GM18508 (cell line): ENCODE results near the gene ADK.

Source experiments
- ATAC-seq: cut with Tn5 transposase; IDR thresholded peaks from one replicate; pipeline ENCODE4 v1.9.1; 2021; ENCODE audit warnings: moderate number of reproducible peaks; ENCODE audit not compliant: insufficient read depth, unreplicated experiment

The ADK gene

DNA sequence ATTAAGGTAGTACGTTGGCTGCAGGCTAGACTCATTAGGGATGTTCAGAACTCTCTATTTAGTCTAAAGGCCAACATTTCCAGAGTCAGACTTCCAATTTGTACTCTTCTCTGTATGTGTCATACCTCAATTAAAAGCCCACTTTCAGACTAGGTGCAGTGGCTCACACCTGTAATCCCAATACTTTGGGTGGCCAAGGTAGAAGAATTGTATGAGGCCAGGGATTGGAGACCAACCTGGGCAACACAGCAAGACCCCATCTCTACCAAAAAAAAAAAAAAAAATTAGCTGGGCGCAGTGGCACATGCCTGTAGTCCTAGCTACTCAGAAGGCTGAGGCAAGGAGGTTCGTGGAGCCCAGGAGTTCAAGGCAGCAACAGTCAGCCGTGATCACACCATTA lies 484.6 kb downstream of the ADK start:
- no peak for ATAC-seq

DNA sequence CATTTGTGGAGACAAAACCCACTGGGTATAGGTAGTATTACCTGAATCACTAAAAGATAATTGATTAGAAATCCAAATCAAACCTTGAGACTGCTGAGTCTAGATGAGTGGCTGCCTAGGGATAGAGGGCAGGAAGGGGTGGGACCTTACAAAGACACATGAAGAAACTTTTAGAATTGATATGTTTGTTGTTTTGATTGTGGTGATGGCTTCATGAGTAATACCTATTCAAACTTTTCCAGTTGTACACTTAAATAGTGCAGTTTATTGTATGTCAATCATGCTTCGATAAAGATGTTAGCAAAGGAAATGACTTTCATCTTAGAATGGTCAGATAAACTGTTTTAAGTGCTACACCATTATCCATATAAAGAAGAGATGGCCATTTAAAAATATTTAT lies 486.7 kb downstream of the ADK start:
- no peak for ATAC-seq

DNA sequence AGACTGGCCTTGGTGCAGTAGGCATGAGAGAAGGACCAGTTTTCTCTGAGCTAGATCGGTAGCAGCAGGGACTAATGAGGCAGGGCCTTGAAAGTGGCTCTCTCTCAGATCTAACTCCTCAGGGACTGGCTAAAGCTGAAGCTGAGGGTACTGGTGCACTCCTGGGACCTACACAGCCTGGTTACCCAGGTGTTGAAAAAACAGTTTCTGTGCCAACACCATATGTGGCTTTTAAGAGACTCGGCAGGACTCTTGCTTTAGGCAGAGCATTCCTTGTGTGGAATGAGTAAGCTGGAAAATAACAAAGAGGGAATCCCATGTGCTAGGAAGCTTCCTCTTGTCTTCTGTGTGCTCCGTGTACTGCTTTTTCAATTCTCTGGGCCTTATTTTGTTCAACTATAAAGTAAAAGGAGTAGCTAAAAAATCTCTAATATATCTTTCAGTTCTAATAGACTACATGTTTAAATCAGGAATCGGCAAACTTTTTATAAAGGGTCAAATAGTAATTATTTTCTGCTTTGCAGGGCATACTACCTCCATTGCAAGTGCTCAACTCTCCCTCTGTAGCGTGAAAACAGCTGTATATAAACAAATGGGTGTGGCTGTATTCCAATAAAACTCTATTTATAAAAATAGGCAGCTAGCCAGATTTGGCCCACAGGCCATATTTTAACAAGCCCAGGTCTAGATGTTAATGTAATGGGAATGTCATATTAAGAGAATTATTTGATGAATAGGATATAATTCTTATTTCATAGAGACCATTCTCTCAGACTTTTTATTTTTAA lies 489.3 kb downstream of the ADK start:
- no peak for ATAC-seq

DNA sequence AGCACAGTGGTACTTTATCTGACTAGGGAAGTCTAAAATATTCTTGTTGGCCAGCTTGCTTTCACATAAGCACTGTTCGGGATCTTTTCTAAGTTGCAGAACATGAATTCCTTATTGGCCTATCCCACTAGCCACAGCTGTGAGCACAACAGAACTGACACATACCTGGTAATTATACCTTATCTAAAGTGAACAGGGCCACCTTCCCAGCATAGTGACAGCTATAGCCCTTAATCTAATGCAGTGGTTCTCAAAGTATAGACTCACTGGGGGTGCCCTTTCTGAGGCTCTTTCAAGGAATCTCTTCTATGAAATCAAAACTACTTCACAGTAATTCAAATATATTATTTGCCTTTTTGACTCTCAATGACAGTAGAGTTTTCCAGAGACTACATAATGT lies 490.6 kb downstream of the ADK start:
- no peak for ATAC-seq

DNA sequence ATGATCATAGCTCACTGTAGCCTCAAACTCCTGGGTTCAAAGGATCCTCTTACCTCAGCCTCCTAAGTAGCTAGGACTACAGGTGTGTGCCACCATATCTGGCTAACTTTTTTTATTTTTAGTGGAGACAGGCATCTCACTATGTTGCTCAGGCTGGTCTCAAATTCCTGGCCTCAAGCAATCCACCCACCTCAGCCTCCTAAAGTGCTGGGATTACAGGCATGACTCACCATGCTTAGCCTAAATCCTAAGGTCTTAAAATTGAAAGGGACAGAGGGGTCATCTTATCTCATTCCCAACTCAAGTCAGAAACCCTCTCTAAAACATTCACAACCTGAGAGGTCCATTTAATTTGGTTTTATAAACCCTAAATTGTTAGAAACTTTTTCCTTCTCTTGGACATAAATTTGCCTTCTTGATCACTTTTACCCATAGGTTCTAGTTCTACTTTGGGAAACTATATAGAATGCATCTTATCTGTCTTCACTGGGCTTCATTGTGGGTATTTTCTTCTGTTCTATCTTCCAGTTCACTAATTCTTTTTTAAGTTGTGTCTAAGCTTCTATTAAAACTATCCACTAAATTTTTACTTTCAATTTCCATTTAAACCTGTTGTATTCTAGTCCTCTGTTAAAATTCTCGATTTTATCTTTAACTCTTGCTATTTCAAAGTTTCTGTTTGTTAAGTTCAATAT lies 492.0 kb downstream of the ADK start:
- ATAC-seq, result no peak

DNA sequence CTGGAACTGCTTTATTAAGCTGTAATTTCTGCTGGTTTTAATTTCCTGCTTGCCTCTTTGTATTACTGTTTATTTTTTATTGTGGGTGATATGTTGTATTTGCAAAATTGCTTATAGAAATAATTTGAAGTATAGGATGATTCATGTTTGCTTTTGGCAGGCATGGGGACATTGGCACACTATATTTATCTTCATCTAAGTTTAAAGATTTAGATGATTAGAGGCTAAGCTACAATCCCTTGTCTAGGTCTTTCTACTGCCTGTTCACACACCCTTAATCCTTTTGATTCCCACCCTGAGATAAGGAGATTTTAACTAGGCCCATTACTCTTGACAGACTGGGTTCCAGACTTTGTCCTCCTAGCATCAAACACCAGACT lies 492.6 kb downstream of the ADK start:
- no peak for ATAC-seq

DNA sequence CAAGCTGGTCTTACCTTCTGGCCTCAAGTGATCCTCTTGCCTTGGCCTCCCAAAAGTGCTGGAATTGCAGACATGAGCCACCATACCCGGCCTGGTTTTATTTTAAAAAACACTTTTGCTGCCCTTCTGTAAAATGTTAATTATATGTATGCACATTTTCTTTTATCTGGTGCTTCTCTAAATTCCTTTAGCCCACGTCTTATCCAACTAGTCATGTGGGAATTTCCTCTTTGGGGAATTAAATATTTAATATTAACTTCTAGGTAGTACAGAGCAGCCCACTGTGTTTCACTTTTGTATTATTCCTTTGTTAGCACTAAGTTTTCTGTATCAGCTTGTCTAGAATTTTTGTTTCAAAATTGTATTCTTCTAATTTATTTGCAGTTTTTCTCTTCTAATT lies 493.7 kb downstream of the ADK start:
- ATAC-seq, result no peak

DNA sequence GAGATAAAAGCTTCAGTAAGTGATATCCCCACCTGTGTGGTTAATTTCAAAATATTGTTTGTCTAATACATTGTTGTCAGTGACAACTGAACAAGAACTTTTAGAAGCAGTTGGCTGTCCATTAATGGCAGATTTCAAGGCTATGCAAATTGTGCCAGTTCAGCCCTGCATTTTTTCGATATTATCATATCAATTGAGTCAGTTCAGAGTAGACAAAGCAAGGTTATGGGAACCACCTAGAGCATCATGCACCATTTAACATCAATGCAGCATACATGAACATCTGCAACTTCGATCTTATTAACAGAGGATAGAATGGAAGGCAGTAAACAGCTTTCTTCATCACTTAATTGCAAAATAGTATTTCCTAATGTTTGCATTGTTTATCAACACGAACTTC lies 494.7 kb downstream of the ADK start:
- no peak for ATAC-seq

DNA sequence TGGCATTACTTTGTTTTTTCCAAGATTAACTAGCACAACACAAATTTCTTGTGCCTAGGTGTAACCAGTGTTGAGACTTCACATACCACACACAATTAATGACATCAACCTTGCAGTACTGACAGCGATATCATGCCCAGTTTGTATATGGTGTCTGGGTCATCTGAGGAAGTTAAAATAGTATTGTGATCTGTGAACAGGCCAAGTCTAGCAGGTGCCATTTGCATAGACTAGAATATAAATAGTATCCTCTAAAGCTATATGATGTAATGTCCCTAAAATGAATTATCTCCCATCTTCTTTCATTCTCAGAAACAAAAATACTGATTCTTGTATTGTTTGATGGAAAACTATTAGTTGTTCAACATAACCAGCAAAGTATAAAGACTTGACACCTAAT lies 499.6 kb downstream of the ADK start:
- no peak for ATAC-seq

DNA sequence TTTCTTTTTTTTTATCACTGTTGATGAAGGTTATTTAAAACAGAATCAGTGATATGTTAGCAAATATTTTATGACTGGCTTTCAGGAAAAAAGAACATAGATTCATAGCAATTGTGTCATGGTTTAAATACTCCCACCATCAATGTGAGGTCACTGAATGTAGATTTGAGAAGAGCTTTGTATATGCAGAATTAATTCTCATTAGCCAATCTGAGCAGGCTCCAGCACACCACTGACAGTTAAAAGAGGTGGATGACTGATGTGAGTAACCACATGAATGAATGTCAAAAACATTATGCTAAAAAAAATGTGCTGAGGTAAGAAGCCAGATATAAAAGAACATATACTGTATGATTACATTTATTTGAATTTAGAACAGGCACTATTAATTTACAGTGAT lies 500.5 kb downstream of the ADK start:
- ATAC-seq, result no peak

DNA sequence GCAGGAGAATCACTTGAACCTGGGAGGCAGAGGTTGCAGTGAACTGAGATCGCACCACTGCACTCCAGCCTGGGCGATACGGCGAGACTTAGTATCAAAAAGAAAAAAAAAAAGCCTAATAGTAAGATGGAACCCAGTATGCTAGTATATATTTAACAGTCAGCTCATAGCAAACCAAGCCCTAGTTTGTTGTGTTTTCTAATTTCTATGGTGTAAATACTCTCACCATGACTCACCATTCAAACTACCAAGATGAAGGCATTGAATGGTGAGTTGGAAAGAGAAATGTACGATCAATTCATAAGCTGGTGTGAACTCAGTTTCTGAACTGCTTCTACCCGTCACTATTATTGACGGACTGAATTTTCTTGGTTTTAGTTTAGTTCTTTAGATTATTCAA lies 501.6 kb downstream of the ADK start:
- ATAC-seq, result no peak

DNA sequence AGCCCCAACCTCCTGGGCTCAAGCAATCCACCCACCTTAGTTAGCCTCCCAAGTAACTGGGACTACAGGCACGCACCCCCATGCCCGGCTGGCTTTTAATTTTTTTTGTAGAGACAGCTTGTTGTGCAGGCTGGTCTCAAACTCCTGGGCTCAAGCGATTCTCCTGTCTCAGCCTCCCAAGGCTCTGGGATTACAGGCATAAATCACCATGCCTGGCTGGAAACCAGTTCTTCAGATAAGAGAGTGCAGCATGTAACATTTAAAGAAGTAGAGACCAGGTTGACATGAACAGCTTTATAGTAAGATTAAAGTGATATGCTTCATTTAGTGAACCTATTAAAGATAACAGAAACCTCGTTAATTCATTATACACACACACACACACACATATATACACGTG lies 507.5 kb downstream of the ADK start:
- ATAC-seq, result no peak

DNA sequence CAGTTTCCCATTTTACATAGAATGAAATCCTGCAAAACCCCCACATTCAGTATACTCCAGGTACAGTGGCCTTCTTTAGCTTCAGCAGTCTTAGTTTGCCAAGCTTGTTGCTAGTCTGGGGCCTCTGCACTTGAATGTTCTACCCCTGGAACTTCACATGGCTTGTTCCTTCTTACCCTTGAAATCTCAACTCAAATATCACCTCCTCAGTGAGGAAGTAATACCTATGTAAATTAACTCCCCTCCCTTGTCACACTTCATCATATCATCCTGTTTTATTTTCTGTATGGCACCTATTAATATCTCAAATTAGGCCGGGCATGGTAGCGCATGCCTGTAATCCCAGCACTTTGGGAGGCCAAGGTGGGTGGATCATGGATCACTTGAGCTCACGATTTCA lies 511.6 kb downstream of the ADK start:
- no peak for ATAC-seq

DNA sequence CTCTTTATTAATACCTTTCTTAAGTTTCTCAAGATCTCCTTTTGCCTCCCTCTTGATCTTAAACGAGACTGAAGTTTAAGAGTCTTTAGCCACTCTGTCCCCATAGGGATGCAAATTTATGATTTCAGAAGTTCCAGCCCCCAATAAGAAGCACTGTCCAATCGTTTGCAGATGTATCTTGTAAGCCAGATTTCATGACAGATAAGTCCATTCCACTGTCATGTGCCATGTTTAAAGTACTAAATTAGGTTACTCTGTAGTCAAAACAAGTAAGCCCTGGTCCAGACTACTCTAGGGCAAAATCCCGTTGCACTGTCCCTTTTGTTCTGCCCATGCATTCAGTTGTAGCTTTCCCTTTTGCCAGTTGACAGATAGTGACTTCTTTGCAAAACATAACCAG lies 518.2 kb downstream of the ADK start:
- no peak for ATAC-seq

DNA sequence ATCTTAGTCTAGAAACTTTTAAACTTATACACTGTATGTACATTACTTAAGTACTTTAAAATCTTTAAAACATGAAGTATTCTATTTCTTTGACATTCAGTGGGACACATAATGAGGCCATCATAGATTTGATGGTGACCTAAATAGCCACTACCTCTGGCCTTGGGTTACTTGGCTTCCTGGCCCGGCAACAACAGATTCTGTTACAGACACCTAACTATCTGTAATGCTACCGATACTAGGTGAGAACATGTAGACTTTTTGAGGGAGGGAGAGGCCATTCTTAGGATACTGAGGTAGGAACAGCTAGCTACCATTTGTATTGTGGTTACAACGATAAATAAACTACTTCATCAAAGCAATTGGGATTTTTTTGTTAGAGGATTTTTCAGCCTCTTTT lies 520.7 kb downstream of the ADK start:
- no peak for ATAC-seq

DNA sequence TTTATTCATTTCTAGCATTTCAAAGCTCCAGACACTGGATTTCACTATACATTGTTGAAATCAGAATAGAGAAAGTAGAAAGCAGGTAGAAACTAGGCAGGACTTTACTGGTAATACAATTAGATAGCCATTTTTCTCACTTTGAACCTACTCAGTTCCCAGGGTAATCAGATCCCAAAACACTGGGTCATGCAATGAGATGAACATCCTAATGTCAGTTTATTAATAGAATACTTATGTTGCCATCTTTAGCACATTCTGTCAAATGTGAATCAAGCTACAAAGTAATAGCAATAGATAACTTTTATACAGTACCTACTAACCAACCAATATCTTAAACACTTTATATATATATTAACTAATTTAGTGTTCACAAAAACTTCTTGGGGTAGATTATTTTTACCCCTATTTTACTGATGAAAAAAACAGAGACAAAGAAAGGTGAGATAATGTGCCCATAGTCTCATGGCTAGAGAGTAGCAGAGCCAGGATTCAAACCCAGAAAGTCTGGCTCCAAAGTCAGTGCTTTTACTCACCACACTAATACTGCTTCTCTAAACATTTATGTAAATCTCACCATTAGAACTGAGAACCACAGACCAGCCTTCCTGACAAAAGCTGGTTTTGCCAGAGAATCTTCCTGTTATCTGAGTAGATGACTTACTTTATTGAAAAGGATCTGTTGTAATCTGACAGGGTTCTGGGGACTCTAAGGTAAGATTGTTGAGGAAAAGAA lies 521.6 kb downstream of the ADK start:
- ATAC-seq, result no peak

DNA sequence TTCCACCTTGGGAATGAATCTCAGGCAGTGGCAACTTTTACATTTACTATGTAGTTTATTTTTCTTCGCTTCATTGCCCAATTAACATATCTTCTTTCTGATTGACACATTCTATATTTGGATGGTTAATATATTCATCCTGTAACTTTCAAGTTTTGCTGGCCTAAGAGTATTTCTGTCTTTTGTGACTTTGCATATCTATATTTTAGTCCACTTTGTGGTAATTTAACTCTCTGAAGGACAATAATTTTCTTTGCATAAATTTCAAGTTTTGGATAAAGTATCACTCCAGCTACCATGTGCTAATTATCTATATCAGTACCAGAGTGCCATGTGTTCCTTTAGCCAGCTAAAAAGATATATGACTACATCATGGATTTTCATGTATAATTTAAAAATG lies 523.9 kb downstream of the ADK start:
- ATAC-seq, result no peak

DNA sequence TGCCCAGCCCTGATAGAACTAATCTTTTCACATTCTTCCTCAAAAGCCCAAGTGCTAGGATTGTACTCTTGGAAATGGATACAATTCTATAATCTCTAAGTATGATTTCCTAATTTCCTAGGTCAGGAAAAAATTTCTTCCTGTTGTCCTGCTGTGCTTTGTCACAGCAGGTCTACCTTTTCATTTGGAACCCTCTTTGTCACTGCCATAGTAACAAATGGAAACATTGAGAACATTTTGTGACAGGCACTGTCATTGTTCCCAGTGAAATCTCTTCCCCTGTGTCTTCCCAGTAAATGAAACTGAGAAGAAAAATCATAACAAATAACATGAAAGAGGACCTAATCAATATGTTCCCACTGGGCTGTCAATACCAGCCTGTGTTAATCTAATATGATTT lies 524.5 kb downstream of the ADK start:
- ATAC-seq, result no peak

DNA sequence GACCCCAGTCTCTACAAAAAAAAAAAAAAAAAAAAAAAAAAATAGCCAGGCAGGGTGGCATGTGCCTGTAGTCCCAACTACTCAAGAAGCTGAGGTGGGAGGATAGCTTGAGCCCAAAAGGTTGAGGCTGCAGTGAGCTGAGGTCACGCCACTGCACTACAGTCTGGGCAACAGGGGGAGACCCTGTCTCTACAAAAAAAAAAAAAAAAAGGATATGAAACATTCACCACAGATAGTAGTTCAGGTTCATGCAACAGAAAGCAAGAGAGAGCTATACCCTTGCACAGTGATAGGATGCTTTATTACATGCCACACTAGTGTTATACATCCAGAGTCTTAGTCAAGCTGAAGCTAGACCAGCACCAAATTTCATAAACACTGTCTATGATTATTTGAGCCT lies 526.9 kb downstream of the ADK start:
- ATAC-seq, result peak; percentile 81

DNA sequence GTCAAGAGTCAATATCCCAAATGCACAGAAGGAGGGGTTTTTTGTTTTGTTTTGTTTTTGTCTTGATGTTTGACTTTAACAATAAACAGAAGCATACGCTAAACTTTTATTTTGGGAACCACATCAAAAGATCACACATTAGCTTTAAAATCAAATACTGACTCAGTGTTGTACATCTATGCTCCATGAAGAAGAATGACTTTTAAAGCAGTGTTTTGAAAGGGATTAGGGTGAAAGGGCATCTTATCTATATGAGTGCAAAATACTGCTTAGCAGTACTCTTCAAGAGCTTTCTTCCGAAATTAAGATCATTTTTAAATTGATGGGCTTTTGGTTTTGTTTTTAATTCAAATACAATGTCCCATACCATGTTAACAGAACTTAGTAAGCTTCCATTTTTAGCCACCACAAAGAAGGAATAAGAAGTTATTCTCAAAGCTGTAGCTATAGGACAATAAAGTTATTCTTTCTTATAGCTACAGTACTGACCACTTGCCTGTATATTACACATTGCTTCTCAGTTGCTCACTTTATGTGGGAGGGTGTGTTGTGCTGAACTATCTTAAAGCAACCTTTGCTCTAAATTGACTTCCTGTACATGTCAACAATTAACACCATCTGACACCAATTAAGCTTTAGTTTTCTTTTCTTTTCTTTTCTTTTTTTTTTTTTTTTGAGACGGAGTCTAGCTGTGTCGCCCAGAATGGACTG lies 531.1 kb downstream of the ADK start:
- ATAC-seq, result no peak

DNA sequence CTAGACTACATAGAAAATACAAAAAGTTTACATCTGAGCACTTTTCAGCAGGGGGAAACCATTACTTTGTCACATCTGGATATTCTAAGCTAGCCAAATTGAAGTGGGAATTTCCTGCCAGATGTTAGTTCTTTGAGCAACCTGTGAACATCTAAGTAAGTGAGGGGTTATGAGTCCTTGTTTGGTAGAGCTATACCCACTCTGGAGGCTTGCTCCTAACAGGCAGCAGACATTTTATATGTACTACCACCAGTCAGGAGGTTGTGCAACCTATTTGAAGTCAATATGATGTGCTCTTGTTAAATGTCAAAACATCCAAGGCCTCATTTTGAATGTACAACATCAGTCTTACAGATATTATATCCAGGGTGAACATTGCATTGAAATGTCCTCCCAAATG lies 532.0 kb downstream of the ADK start:
- no peak for ATAC-seq
